Measurements from ENCODE around the gene ZNF254.

DNA sequence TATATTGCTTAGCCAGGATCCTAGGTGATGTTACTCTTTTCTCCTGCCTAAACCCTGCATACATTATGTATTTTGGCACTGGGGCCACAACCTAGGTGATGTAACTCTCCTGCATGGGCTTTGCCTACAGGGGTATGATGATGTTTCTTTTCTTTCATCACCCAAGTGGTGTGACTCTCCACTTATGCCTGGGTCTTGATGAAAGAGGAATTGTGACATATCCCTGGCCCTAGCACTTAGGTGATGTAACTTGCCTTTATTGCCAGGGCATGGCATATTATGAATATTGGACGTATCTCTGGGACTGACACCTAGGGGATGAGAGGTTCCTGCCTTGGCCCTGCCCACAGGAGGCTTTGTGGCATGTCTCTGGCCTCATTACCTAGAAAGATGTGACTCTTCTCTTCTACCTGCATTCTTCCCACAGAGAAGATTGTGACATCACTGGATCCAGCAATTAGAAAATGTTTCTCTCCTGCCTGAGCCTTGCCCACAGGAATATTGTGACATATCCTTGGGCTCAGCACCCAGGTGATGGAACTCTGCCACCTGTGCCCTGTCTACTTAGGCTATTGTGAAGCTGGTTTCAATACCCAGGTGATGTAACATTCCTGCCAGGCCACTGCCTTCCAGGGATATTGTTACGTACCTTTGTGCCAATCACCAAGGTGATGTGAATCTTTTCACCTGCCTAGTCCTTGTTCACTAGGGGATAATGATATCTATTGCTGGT lies 27.3 kb upstream of the ZNF254 start:
- TF ChIP-seq POLR2A (IDR thresholded peaks at IDR 0.05): no peak
- TF ChIP-seq, protein P1, sequence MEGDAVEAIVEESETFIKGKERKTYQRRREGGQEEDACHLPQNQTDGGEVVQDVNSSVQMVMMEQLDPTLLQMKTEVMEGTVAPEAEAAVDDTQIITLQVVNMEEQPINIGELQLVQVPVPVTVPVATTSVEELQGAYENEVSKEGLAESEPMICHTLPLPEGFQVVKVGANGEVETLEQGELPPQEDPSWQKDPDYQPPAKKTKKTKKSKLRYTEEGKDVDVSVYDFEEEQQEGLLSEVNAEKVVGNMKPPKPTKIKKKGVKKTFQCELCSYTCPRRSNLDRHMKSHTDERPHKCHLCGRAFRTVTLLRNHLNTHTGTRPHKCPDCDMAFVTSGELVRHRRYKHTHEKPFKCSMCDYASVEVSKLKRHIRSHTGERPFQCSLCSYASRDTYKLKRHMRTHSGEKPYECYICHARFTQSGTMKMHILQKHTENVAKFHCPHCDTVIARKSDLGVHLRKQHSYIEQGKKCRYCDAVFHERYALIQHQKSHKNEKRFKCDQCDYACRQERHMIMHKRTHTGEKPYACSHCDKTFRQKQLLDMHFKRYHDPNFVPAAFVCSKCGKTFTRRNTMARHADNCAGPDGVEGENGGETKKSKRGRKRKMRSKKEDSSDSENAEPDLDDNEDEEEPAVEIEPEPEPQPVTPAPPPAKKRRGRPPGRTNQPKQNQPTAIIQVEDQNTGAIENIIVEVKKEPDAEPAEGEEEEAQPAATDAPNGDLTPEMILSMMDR (IDR thresholded peaks at IDR 0.05): no peak
